Fibroblast of villous mesenchyme (primary cell): ENCODE results near the gene FBXO40. TPM values are rescaled to one million over a fixed set of nuclear protein-coding genes. Genes with fewer than 3 reads are reported as not detected.

Experiments
- DNase-seq: peaks from one replicate; pipeline ENCODE4 v3.0.0-alpha.2; 2010; ENCODE audit warnings: low read depth
- H3K4me3 ChIP-seq: 2 replicates; pipeline ENCODE4 v1.5.1; 2011; ENCODE audit warnings: low read depth, mild to moderate bottlenecking, low read length
- CTCF ChIP-seq: IDR thresholded peaks from 2 replicates; pipeline ENCODE4 v1.5.1; 2012; ENCODE audit warnings: low read depth, mild to moderate bottlenecking, low read length; ENCODE audit not compliant: insufficient read depth
- total RNA-seq: library from RNA; depleted of rRNA; stranded (reverse); fragments of >200 nt; gene quantifications from 2 replicates; pipeline ENCODE4 v1.2.3, GENCODE V29; 2012

FBXO40 gene
- total RNA-seq, 1 donor, result not detected

GRCh38 chr3:121649645-121650044, 56.5 kb downstream of the FBXO40 start:
- no peak overlapping the region for H3K4me3 ChIP-seq
- TF ChIP-seq CTCF, result no peak
- peak; percentile 11 for DNase-seq

GRCh38 chr3:121651684-121652083, 58.5 kb downstream of the FBXO40 start:
- H3K4me3 ChIP-seq, result no peak overlapping the region
- TF ChIP-seq CTCF, result no peak
- peak; percentile 14 for DNase-seq

GRCh38 chr3:121654493-121655385, 61.6 kb downstream of the FBXO40 start:
- no peak for DNase-seq
- H3K4me3 ChIP-seq, result no peak overlapping the region
- TF ChIP-seq CTCF, result no peak

- TF ChIP-seq CTCF, result no peak
- no peak overlapping the region for H3K4me3 ChIP-seq
- DNase-seq, result no peak
Observed at GRCh38 chr3:121658716-121659435, 65.7 kb downstream of the FBXO40 start.

- DNase-seq, result no peak
- no peak overlapping the region for H3K4me3 ChIP-seq
- no peak for TF ChIP-seq CTCF
Observed at GRCh38 chr3:121659586-121659985, 66.4 kb downstream of the FBXO40 start.

GRCh38 chr3:121660356-121661171, 67.4 kb downstream of the FBXO40 start, which contains the start of gene HCLS1:
TSS of gene HCLS1 (minus strand) at chr3:121660903. CDS start at chr3:121658347, 2,556 bp downstream.
- DNase-seq, result peak; percentile 55
- no peak for TF ChIP-seq CTCF
- H3K4me3 ChIP-seq, result peak within 1 kb of the TSS; percentile 44
